ENCODE measurements around the gene ELN.

DNA sequence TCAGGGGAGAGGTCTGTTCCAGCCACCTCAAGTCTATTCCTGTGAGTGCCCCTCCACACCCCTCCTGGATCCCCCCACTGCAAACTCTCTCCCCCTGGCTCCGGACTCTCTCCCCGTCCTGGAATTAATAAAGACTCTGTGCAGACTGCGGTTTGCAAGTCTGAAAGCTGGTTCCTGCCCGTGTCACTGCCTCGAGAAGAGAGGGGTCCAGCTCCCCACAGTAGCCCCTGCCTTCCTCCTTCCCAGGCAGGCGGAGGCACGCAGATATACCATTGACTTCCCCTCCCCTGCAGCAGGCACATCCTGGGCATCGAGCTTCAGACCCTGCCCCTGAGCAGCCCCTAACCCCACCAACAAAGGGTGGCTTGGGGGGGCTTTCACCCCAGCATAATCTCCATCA is 2.2 kb upstream of the ELN start:
- TF ChIP-seq, protein P1, sequence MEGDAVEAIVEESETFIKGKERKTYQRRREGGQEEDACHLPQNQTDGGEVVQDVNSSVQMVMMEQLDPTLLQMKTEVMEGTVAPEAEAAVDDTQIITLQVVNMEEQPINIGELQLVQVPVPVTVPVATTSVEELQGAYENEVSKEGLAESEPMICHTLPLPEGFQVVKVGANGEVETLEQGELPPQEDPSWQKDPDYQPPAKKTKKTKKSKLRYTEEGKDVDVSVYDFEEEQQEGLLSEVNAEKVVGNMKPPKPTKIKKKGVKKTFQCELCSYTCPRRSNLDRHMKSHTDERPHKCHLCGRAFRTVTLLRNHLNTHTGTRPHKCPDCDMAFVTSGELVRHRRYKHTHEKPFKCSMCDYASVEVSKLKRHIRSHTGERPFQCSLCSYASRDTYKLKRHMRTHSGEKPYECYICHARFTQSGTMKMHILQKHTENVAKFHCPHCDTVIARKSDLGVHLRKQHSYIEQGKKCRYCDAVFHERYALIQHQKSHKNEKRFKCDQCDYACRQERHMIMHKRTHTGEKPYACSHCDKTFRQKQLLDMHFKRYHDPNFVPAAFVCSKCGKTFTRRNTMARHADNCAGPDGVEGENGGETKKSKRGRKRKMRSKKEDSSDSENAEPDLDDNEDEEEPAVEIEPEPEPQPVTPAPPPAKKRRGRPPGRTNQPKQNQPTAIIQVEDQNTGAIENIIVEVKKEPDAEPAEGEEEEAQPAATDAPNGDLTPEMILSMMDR (IDR thresholded peaks at IDR 0.05), result no peak
- no peak for TF ChIP-seq EZH2 (IDR thresholded peaks at IDR 0.05; ENCODE audit: borderline replicate concordance, insufficient read depth, low read depth, low read length, poor library complexity, severe bottlenecking)
